Karpas-422 (cell line): ENCODE data around the gene FLT3LG. TPM values are rescaled to one million over a fixed set of nuclear protein-coding genes. Genes with fewer than 3 reads are reported as not detected.
A peak's percentile ranks its signal among the peaks of the same experiment; 100 is the strongest.

ENCODE experiments used
- DNase-seq: peaks from one replicate; pipeline ENCODE4 v3.0.0-alpha.2; 2015
- H2AFZ ChIP-seq: fragments of 200-600 bp; sonication (generic); 2 replicates; pipeline ENCODE4 v1.6.1; 2014; ENCODE audit warnings: antibody characterized with exemption, low read length, mixed read lengths
- H3K27ac ChIP-seq: fragments of 200-600 bp; sonication (generic); 2 replicates; pipeline ENCODE4 v1.5.1; 2014; ENCODE audit warnings: mild to moderate bottlenecking, low read length, moderate library complexity
- H3K27me3 ChIP-seq: fragments of 200-600 bp; sonication (generic); 2 replicates; pipeline ENCODE4 v1.6.1; 2014; ENCODE audit warnings: low read length, mixed read lengths
- H3K36me3 ChIP-seq: fragments of 200-600 bp; sonication (generic); 2 replicates; pipeline ENCODE4 v1.6.1; 2014; ENCODE audit warnings: low read length, mixed read lengths; ENCODE audit not compliant: insufficient read depth
- H3K4me1 ChIP-seq: fragments of 200-600 bp; sonication (generic); 2 replicates; pipeline ENCODE4 v1.6.1; 2014; ENCODE audit warnings: mild to moderate bottlenecking, low read length, mixed read lengths
- H3K4me2 ChIP-seq: fragments of 200-600 bp; sonication (generic); 2 replicates; pipeline ENCODE4 v1.6.1; 2014; ENCODE audit warnings: low read length, low read depth, mild to moderate bottlenecking; ENCODE audit not compliant: poor library complexity, severe bottlenecking
- H3K4me3 ChIP-seq: fragments of 200-600 bp; sonication (generic); 2 replicates; pipeline ENCODE4 v1.5.1; 2014; ENCODE audit warnings: mild to moderate bottlenecking, antibody characterized with exemption, low read length, mixed read lengths
- H3K79me2 ChIP-seq: fragments of 200-600 bp; sonication (generic); 2 replicates; pipeline ENCODE4 v1.6.1; 2014; ENCODE audit warnings: mild to moderate bottlenecking, low read length, mixed read lengths
- H3K9ac ChIP-seq: fragments of 200-600 bp; sonication (generic); 2 replicates; pipeline ENCODE4 v1.6.0; 2014; ENCODE audit warnings: low read length
- H3K9me2 ChIP-seq: fragments of 200-600 bp; sonication (generic), shearing (Covaris generic); replicated peaks from 2 replicates; pipeline ENCODE4 v1.6.0; 2014; ENCODE audit warnings: mild to moderate bottlenecking, low read length, moderate library complexity; ENCODE audit not compliant: insufficient read depth
- H3K9me3 ChIP-seq: fragments of 300-700, 200-600 bp; sonication (generic); 2 replicates; pipeline ENCODE4 v1.6.1; 2014; ENCODE audit warnings: low read length, mixed read lengths
- H4K20me1 ChIP-seq: fragments of 200-600 bp; sonication (generic); 2 replicates; pipeline ENCODE4 v1.6.1; 2014; ENCODE audit warnings: mild to moderate bottlenecking, antibody characterized with exemption, low read length, low read depth; ENCODE audit not compliant: insufficient read depth
- total RNA-seq: library from RNA; depleted of rRNA; stranded (reverse); fragments of >200 nt; shearing (Covaris generic); gene quantifications from 2 replicates; pipeline ENCODE4 v1.2.3, GENCODE V29; 2014; ENCODE audit warnings: low replicate concordance

The FLT3LG gene
- total RNA-seq, 1 experiment from 2014 or later: 18.8 TPM

- H3K27me3 ChIP-seq: no peaks in the 10 kb centered on the region
- no peaks in the 10 kb centered on the region for H3K79me2 ChIP-seq
- no peak overlapping the region for H3K9ac ChIP-seq
- no peaks in the 10 kb centered on the region for H4K20me1 ChIP-seq
- no peaks in the 10 kb centered on the region for H3K4me1 ChIP-seq
- no peaks in the 10 kb centered on the region for H3K9me3 ChIP-seq
- no peak overlapping the region for H3K4me2 ChIP-seq
- no peak for DNase-seq
- peaks cover 28% of the 10 kb centered on the region for H3K36me3 ChIP-seq
- no peak overlapping the region for H2AFZ ChIP-seq
- H3K4me3 ChIP-seq: no peak overlapping the region
- H3K9me2 ChIP-seq: no peaks in the 10 kb centered on the region
- no peak overlapping the region for H3K27ac ChIP-seq
Observed at GRCh38 chr19:49462492-49462891, 11.5 kb upstream of the FLT3LG start.

- H3K36me3 ChIP-seq: peaks cover 28% of the 10 kb centered on the region
Observed at GRCh38 chr19:49463960-49464740, 9.9 kb upstream of the FLT3LG start.

GRCh38 chr19:49465371-49465770 is 8.6 kb upstream of the FLT3LG start:
- H3K4me2 ChIP-seq: no peak overlapping the region
- DNase-seq: peak; percentile 63
- H4K20me1 ChIP-seq: no peaks in the 10 kb centered on the region
- no peak overlapping the region for H3K9ac ChIP-seq
- no peaks in the 10 kb centered on the region for H3K79me2 ChIP-seq
- no peaks in the 10 kb centered on the region for H3K9me2 ChIP-seq
- H3K27me3 ChIP-seq: no peaks in the 10 kb centered on the region
- no peaks in the 10 kb centered on the region for H3K9me3 ChIP-seq
- H2AFZ ChIP-seq: no peak overlapping the region
- no peak overlapping the region for H3K4me3 ChIP-seq
- H3K27ac ChIP-seq: no peak overlapping the region
- peaks cover 21% of the 10 kb centered on the region for H3K4me1 ChIP-seq
- peaks cover 23% of the 10 kb centered on the region for H3K36me3 ChIP-seq

More at GRCh38 chr19:49463960-49464740, 9.9 kb upstream of the FLT3LG start:
- no peak overlapping the region for H3K9ac ChIP-seq
- no peaks in the 10 kb centered on the region for H4K20me1 ChIP-seq
- H3K9me2 ChIP-seq: no peaks in the 10 kb centered on the region
- no peak overlapping the region for H3K4me2 ChIP-seq
- no peak for DNase-seq
- no peak overlapping the region for H3K4me3 ChIP-seq
- no peak overlapping the region for H3K27ac ChIP-seq
- H3K9me3 ChIP-seq: no peaks in the 10 kb centered on the region
- peaks cover 12% of the 10 kb centered on the region for H3K4me1 ChIP-seq
- no peak overlapping the region for H2AFZ ChIP-seq
- H3K27me3 ChIP-seq: no peaks in the 10 kb centered on the region
- H3K79me2 ChIP-seq: no peaks in the 10 kb centered on the region

DNA sequence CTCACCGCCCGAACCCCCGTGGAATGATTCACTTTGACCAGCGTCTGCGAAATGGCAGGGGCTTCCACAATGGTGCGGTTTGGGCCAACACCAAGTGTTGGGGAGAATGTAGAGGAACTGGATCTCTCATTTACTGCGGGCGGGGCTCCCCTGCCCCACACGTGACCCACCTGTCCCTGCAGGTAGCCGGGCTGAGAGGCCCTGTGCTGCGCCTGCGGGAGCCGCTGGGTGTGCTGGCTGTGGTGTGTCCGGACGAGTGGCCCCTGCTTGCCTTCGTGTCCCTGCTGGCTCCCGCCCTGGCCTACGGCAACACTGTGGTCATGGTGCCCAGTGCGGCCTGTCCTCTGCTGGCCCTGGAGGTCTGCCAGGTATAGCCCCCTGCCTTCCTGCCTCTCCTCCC is 5.8 kb upstream of the FLT3LG start:
- no peaks in the 10 kb centered on the region for H4K20me1 ChIP-seq
- no peak for DNase-seq
- H3K9me2 ChIP-seq: no peaks in the 10 kb centered on the region
- no peak overlapping the region; the same call in 1 of the 2 replicates for H3K27ac ChIP-seq
- no peaks in the 10 kb centered on the region for H3K79me2 ChIP-seq
- H3K9ac ChIP-seq: no peak overlapping the region
- H2AFZ ChIP-seq: no peak overlapping the region
- no peaks in the 10 kb centered on the region for H3K27me3 ChIP-seq
- H3K4me1 ChIP-seq: peaks cover 21% of the 10 kb centered on the region
- H3K36me3 ChIP-seq: peaks cover 19% of the 10 kb centered on the region
- no peaks in the 10 kb centered on the region for H3K9me3 ChIP-seq
- no peak overlapping the region for H3K4me3 ChIP-seq
- peak overlapping the region; percentile 20 for H3K4me2 ChIP-seq

- Histone ChIP-seq H2AFZ (no peak overlapping the region), H3K27ac (peak overlapping the region; percentile 40), H3K9ac (peak overlapping the region; percentile 32; the same call in 1 of the 2 replicates), H4K20me1 (no peaks in the 10 kb centered on the region), H3K36me3 (peaks cover 17% of the 10 kb centered on the region), H3K9me3 (no peaks in the 10 kb centered on the region), H3K4me3 (no peak overlapping the region; the same call in 1 of the 2 replicates), H3K79me2 (no peaks in the 10 kb centered on the region), H3K4me2 (peak overlapping the region; percentile 20), H3K27me3 (no peaks in the 10 kb centered on the region), H3K4me1 (peaks cover 25% of the 10 kb centered on the region), H3K9me2 (no peaks in the 10 kb centered on the region)
- DNase-seq: peak; percentile 97
Observed at GRCh38 chr19:49468746-49469447, 5.1 kb upstream of the FLT3LG start.

GRCh38 chr19:49469828-49470614 is 4.0 kb upstream of the FLT3LG start:
- peaks cover 6% of the 10 kb centered on the region for H3K36me3 ChIP-seq
- no peak overlapping the region for H3K27ac ChIP-seq
- 0 out of 2 replicates have a peak overlapping the region, but pooled peaks have one; percentile 14 for H3K9ac ChIP-seq
- H4K20me1 ChIP-seq: no peaks in the 10 kb centered on the region
- H3K4me1 ChIP-seq: peaks cover 35% of the 10 kb centered on the region
- H3K9me2 ChIP-seq: no peaks in the 10 kb centered on the region
- H3K4me3 ChIP-seq: no peak overlapping the region
- DNase-seq: peak; percentile 86
- no peaks in the 10 kb centered on the region for H3K79me2 ChIP-seq
- H3K27me3 ChIP-seq: no peaks in the 10 kb centered on the region
- no peak overlapping the region for H3K4me2 ChIP-seq
- H2AFZ ChIP-seq: no peak overlapping the region
- no peaks in the 10 kb centered on the region for H3K9me3 ChIP-seq

DNA sequence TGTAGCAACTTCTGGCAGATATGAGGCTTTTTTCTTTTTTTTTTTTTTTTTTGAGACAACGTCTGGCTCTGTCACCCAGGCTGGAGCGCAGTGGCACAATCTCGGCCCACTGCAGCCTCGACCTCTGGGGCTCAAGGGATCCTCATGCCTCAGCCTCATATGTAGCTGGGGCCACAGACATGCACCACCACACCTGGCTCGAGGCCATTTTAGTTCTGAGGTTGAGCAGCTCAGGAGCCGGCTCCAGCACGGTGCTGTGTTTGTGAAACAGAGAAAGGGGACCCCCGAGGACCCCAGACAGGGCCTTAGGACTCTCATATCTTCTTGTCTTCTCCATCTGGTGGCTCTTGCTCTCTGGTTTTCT is 3.4 kb upstream of the FLT3LG start:
- Histone ChIP-seq H3K36me3 (0 out of 2 replicates have a peak, but pooled peaks cover 2% of the 10 kb centered on the region), H3K9me2 (no peaks in the 10 kb centered on the region), H3K27me3 (no peaks in the 10 kb centered on the region), H4K20me1 (no peaks in the 10 kb centered on the region), H2AFZ (no peak overlapping the region), H3K9me3 (no peaks in the 10 kb centered on the region), H3K27ac (no peak overlapping the region), H3K4me1 (peaks cover 38% of the 10 kb centered on the region), H3K4me3 (no peak overlapping the region), H3K79me2 (no peaks in the 10 kb centered on the region), H3K9ac (no peak overlapping the region), H3K4me2 (no peak overlapping the region)
- no peak for DNase-seq

GRCh38 chr19:49472936-49473335 is 1.1 kb upstream of the FLT3LG start:
- Histone ChIP-seq H3K27ac (no peak overlapping the region), H3K79me2 (no peaks in the 10 kb centered on the region), H2AFZ (no peak overlapping the region), H3K4me1 (peaks cover 37% of the 10 kb centered on the region), H4K20me1 (no peaks in the 10 kb centered on the region), H3K4me3 (no peak overlapping the region), H3K9me3 (no peaks in the 10 kb centered on the region), H3K9me2 (no peaks in the 10 kb centered on the region), H3K27me3 (no peaks in the 10 kb centered on the region), H3K4me2 (no peak overlapping the region), H3K36me3 (no peaks in the 10 kb centered on the region), H3K9ac (no peak overlapping the region)
- DNase-seq: peak; percentile 53
